ENCODE results near the gene CTNND1. TPM values are rescaled to one million over a fixed set of nuclear protein-coding genes. Genes with fewer than 3 reads are reported as not detected.

The CTNND1 gene
- total and polyA plus RNA-seq, 9 of the 15 experiments (the other 6 are each of a cell fraction or from before 2014, with no cell fraction given) = 11.1 to 74.0 (median 43.3) TPM

DNA sequence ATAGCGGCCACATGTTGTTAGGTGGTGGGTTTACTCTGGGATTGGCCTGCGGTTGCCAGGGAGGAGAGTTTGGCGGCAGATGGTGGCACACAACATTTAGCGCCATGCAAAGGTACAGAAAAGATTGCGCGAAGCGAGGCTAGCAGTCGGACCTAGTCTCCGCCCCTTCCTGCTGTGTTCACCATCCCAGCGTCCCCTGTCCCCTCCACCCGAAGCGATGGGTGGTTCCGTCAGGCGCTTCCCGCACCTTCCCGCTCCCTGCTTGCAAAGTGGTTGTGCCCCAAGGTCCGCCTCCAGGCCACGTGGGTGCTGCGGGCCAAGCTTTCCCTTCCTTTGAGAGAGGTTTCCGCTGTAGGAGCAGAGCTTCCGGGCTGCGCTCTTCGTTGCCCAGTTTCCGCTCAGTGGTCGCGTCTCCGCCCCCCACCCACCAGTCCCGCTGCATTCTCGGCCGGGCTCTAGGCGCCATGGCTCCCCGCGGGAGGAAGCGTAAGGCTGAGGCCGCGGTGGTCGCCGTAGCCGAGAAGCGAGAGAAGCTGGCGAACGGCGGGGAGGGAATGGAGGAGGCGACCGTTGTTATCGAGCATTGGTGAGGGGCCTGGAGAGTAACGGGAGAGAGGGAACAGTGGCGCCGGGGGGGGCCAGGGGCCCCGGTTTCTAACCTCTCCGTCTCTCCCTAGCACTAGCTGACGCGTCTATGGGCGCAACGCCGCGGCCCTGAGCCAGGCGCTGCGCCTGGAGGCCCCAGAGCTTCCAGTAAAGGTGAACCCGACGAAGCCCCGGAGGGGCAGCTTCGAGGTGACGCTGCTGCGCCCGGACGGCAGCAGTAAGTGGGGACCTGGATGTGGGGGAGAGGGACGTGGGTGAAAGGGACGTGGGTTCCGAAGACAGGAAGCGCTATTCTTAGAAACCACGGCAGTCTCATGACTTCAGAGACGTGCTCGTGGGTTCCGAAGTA is 20.2 kb upstream of the CTNND1 start, which contains the start of gene SELENOH (continued):
- TF ChIP-seq ZC3H4 (CRISPR knock-in tag; IDR thresholded peaks at IDR 0.05; ENCODE audit: borderline replicate concordance) (0 out of 2 replicates have a peak, but pooled peaks have one; percentile 45), ZBTB7A (IDR thresholded peaks at IDR 0.05; ENCODE audit: borderline replicate concordance, control insufficient read depth, low read depth, low read length) (peak; percentile 98), ZNF696 (CRISPR knock-in tag; conservative IDR thresholded peaks at IDR 0.05) (no peak), PHB2 (IDR thresholded peaks at IDR 0.05; ENCODE audit: low read depth) (no peak), GABPB1 (CRISPR knock-in tag; IDR thresholded peaks at IDR 0.05) (peak; percentile 99), ZNF444 (CRISPR knock-in tag; IDR thresholded peaks at IDR 0.05) (no peak), ZNF584 (CRISPR knock-in tag; IDR thresholded peaks at IDR 0.05; ENCODE audit: low read depth) (no peak), FOXP1 (CRISPR knock-in tag; IDR thresholded peaks at IDR 0.05) (no peak; the same call in none of the 2 replicates), TSHZ1 (CRISPR knock-in tag; IDR thresholded peaks at IDR 0.05) (no peak), KAT8 (IDR thresholded peaks at IDR 0.05; ENCODE audit: low read depth) (no peak)
- TF ChIP-seq, protein P1, sequence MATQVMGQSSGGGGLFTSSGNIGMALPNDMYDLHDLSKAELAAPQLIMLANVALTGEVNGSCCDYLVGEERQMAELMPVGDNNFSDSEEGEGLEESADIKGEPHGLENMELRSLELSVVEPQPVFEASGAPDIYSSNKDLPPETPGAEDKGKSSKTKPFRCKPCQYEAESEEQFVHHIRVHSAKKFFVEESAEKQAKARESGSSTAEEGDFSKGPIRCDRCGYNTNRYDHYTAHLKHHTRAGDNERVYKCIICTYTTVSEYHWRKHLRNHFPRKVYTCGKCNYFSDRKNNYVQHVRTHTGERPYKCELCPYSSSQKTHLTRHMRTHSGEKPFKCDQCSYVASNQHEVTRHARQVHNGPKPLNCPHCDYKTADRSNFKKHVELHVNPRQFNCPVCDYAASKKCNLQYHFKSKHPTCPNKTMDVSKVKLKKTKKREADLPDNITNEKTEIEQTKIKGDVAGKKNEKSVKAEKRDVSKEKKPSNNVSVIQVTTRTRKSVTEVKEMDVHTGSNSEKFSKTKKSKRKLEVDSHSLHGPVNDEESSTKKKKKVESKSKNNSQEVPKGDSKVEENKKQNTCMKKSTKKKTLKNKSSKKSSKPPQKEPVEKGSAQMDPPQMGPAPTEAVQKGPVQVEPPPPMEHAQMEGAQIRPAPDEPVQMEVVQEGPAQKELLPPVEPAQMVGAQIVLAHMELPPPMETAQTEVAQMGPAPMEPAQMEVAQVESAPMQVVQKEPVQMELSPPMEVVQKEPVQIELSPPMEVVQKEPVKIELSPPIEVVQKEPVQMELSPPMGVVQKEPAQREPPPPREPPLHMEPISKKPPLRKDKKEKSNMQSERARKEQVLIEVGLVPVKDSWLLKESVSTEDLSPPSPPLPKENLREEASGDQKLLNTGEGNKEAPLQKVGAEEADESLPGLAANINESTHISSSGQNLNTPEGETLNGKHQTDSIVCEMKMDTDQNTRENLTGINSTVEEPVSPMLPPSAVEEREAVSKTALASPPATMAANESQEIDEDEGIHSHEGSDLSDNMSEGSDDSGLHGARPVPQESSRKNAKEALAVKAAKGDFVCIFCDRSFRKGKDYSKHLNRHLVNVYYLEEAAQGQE (IDR thresholded peaks at IDR 0.05; ENCODE audit: borderline replicate concordance) = peak; percentile 71
- TF ChIP-seq, protein P1 (CRISPR knock-in tag; IDR thresholded peaks at IDR 0.05; ENCODE audit: low read depth) = no peak
- TF ChIP-seq, protein P2, sequence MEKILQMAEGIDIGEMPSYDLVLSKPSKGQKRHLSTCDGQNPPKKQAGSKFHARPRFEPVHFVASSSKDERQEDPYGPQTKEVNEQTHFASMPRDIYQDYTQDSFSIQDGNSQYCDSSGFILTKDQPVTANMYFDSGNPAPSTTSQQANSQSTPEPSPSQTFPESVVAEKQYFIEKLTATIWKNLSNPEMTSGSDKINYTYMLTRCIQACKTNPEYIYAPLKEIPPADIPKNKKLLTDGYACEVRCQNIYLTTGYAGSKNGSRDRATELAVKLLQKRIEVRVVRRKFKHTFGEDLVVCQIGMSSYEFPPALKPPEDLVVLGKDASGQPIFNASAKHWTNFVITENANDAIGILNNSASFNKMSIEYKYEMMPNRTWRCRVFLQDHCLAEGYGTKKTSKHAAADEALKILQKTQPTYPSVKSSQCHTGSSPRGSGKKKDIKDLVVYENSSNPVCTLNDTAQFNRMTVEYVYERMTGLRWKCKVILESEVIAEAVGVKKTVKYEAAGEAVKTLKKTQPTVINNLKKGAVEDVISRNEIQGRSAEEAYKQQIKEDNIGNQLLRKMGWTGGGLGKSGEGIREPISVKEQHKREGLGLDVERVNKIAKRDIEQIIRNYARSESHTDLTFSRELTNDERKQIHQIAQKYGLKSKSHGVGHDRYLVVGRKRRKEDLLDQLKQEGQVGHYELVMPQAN (IDR thresholded peaks at IDR 0.05; ENCODE audit: borderline replicate concordance) = peak; percentile 97

All from K562 (cell line).